GM12878 (cell line): ENCODE data around the gene WNT3A. TPM values are rescaled to one million over a fixed set of nuclear protein-coding genes. Genes with fewer than 3 reads are reported as not detected.

Experiments
- ATAC-seq: fragments of 200-7000 bp; cut with Tn5 transposase; 3 replicates; pipeline ENCODE4 v1.9.1; 2020; ENCODE audit warnings: mild to moderate bottlenecking, moderate library complexity
- BruUV-seq: library from RNA; stranded (reverse); fragments of 400-500 nt; replicated peaks from 2 replicates; lab custom pipeline; 2021; lab: Mats Ljungman, UMichigan
- CTCF ChIA-PET: fragments of 300-600 bp; sonication (Branson Sonifier 250); formaldehyde crosslinking; extraction: SDS; loops from one replicate; lab custom pipeline; 2021; ENCODE audit warnings: inconsistent platforms; lab: Yijun Ruan, JAX
- POLR2A ChIA-PET: fragments of 350-600 bp; formaldehyde crosslinking; extraction: SDS; loops from one replicate; lab custom pipeline; 2021; ENCODE audit warnings: inconsistent platforms; lab: Charles Lee
- RAD21 ChIA-PET: fragments of 300-600 bp; sonication (Branson Sonifier 250); formaldehyde crosslinking; loops from one replicate; lab custom pipeline; 2023; ENCODE audit warnings: antibody characterized with exemption; ENCODE audit not compliant: unreplicated experiment; lab: Charles Lee
- SMC1A ChIA-PET: fragments of 300-600 bp; sonication (Branson Sonifier 250); formaldehyde crosslinking; loops from one replicate; lab custom pipeline; 2023; ENCODE audit not compliant: unreplicated experiment, uncharacterized antibody; lab: Charles Lee
- DNase-seq: peaks from one replicate; pipeline ENCODE4 v3.0.0-alpha.2; 2011; ENCODE audit warnings: low read depth, low spot score
- FAIRE-seq: peaks from 3 replicates; lab custom pipeline; 2011; peaks lifted over from hg19 to GRCh38; lab: Jason Lieb, UNC
- H2AFZ ChIP-seq: 2 replicates; pipeline ENCODE4 v1.6.0; 2011; ENCODE audit warnings: low read depth, low read length, control low read depth; ENCODE audit not compliant: control insufficient read depth
- H3K27ac ChIP-seq: 2 replicates; pipeline ENCODE4 v1.5.1; 2011; ENCODE audit warnings: control low read depth; ENCODE audit not compliant: control insufficient read depth, insufficient read depth
- H3K27me3 ChIP-seq, 2 experiments: replicated peaks in 1 of 2; 2 replicates each; pipeline versions ENCODE4 v1.6.0 to v1.6.1; 2011; ENCODE audit warnings: low read length in 1 of 2; ENCODE audit not compliant: control insufficient read depth in 2 of 2, insufficient read depth in 2 of 2
- H3K36me3 ChIP-seq, 2 experiments: 2 replicates each; pipeline ENCODE4 v1.5.1; 2011; ENCODE audit warnings: low read length in 1 of 2; ENCODE audit not compliant: control insufficient read depth in 2 of 2, insufficient read depth in 2 of 2
- H3K4me1 ChIP-seq: 2 replicates; pipeline ENCODE4 v1.6.1; 2011; ENCODE audit warnings: mild to moderate bottlenecking, low read length, moderate library complexity, mixed read lengths; ENCODE audit not compliant: control insufficient read depth, insufficient read depth
- H3K4me2 ChIP-seq: 2 replicates; pipeline ENCODE4 v1.6.0; 2011; ENCODE audit warnings: control low read depth; ENCODE audit not compliant: control insufficient read depth, insufficient read depth
- H3K4me3 ChIP-seq: fragments of 200-600 bp; sonication (generic); 2 replicates; pipeline ENCODE4 v1.5.1; 2016
- H3K79me2 ChIP-seq: 2 replicates; pipeline ENCODE4 v1.6.0; 2011; ENCODE audit warnings: low read length; ENCODE audit not compliant: control insufficient read depth, insufficient read depth
- H3K9ac ChIP-seq: 2 replicates; pipeline ENCODE4 v1.8.0; 2011; ENCODE audit warnings: low read length, control low read depth, mixed read lengths; ENCODE audit not compliant: control insufficient read depth, insufficient read depth
- H3K9me3 ChIP-seq: replicated peaks from 3 replicates; pipeline ENCODE4 v1.5.1; 2011; ENCODE audit warnings: mild to moderate bottlenecking, low read length; ENCODE audit not compliant: control insufficient read depth, insufficient read depth
- H4K20me1 ChIP-seq: 2 replicates; pipeline ENCODE4 v1.6.0; 2011; ENCODE audit not compliant: control insufficient read depth, insufficient read depth
- ATF2 ChIP-seq: IDR thresholded peaks from 2 replicates; pipeline ENCODE4 v1.6.1; 2012; ENCODE audit warnings: low read length, inconsistent platforms
- E4F1 ChIP-seq: fragments of 450-650 bp; IDR thresholded peaks from 2 replicates; pipeline ENCODE4 v1.6.1; 2018; ENCODE audit warnings: borderline replicate concordance, mild to moderate bottlenecking; ENCODE audit not compliant: partially characterized antibody
- EP300 ChIP-seq, 2 experiments: fragments of 150-350 bp in 1 of 2; IDR thresholded peaks; 2 replicates each; pipeline ENCODE4 v1.6.1; 2011 to 2012; ENCODE audit warnings: low read depth in 2 of 2, low read length in 2 of 2, borderline replicate concordance in 1 of 2, improper control_type of control experiment in 1 of 2, inconsistent platforms in 1 of 2; ENCODE audit not compliant: control insufficient read depth in 1 of 2
- GATAD2B ChIP-seq: fragments of 450-650 bp; conservative IDR thresholded peaks from 2 replicates; pipeline ENCODE4 v1.6.1; 2017; ENCODE audit warnings: low read depth, mild to moderate bottlenecking, moderate library complexity
- MAX ChIP-seq: IDR thresholded peaks from 2 replicates; pipeline ENCODE4 v1.6.1; 2012; ENCODE audit warnings: low read depth, low read length, improper control_type of control experiment
- MEF2B ChIP-seq: fragments of 450-650 bp; IDR thresholded peaks from 2 replicates; pipeline ENCODE4 v1.6.1; 2018; ENCODE audit warnings: mild to moderate bottlenecking, moderate library complexity; ENCODE audit not compliant: partially characterized antibody, poor library complexity, severe bottlenecking
- MYB ChIP-seq: fragments of 150-350 bp; IDR thresholded peaks from 2 replicates; pipeline ENCODE4 v1.6.1; 2014; ENCODE audit warnings: mild to moderate bottlenecking, low read depth, low read length, borderline replicate concordance
- MYC ChIP-seq: IDR thresholded peaks from 2 replicates; pipeline ENCODE4 v1.6.1; 2011; ENCODE audit warnings: mild to moderate bottlenecking, low read length, moderate library complexity, inconsistent platforms; ENCODE audit not compliant: insufficient read depth, insufficient replicate concordance, insufficient read length, severe bottlenecking
- NFYB ChIP-seq: IDR thresholded peaks from 2 replicates; pipeline ENCODE4 v1.6.1; 2011; ENCODE audit warnings: low read depth, mild to moderate bottlenecking, low read length, improper control_type of control experiment, moderate library complexity; ENCODE audit not compliant: insufficient read depth
- NR2F1 ChIP-seq: fragments of 450-650 bp; conservative IDR thresholded peaks from 2 replicates; pipeline ENCODE4 v1.6.1; 2017; ENCODE audit warnings: mild to moderate bottlenecking
- NRF1 ChIP-seq: conservative IDR thresholded peaks from 2 replicates; pipeline ENCODE4 v1.6.1; 2011; ENCODE audit warnings: mild to moderate bottlenecking, low read depth, low read length, improper control_type of control experiment
- PAX8 ChIP-seq: fragments of 450-650 bp; IDR thresholded peaks from 2 replicates; pipeline ENCODE4 v1.6.1; 2017; ENCODE audit warnings: mild to moderate bottlenecking, moderate library complexity
- PKNOX1 ChIP-seq: fragments of 450-650 bp; IDR thresholded peaks from 2 replicates; pipeline ENCODE4 v1.6.1; 2016; ENCODE audit warnings: mild to moderate bottlenecking
- SMARCA5 ChIP-seq: fragments of 450-650 bp; IDR thresholded peaks from 2 replicates; pipeline ENCODE4 v1.6.1; 2017; ENCODE audit warnings: mild to moderate bottlenecking
- SREBF1 ChIP-seq: IDR thresholded peaks from 2 replicates; pipeline ENCODE4 v1.6.1; 2012; ENCODE audit warnings: mild to moderate bottlenecking, low read length
- SUZ12 ChIP-seq: fragments of 200-600 bp; sonication (generic); IDR thresholded peaks from one replicate; pipeline ENCODE4 v1.6.1; 2018; ENCODE audit warnings: antibody characterized with exemption, mild to moderate bottlenecking; ENCODE audit not compliant: unreplicated experiment
- TBL1XR1 ChIP-seq: IDR thresholded peaks from 2 replicates; pipeline ENCODE4 v1.6.1; 2012; ENCODE audit warnings: low read depth, low read length, improper control_type of control experiment
- TCF7 ChIP-seq: IDR thresholded peaks from 2 replicates; pipeline ENCODE4 v1.6.1; 2014; ENCODE audit warnings: antibody characterized with exemption, borderline replicate concordance
- ZBED1 ChIP-seq: IDR thresholded peaks from 2 replicates; pipeline ENCODE4 v1.6.1; 2016; ENCODE audit warnings: borderline replicate concordance
- ZNF217 ChIP-seq: fragments of 450-650 bp; IDR thresholded peaks from 2 replicates; pipeline ENCODE4 v1.6.1; 2017; ENCODE audit warnings: antibody characterized with exemption, mild to moderate bottlenecking
- WGBS: methylation state at CpG from one replicate; pipeline ENCODE4 v1.1.6; 2016; ENCODE audit warnings: low lambda C conversion rate; ENCODE audit not compliant: insufficient replicate concordance, insufficient coverage; ENCODE audit errors: missing lambda C conversion rate; 5-methylcytosine and 5-hydroxymethylcytosine counted together
- in situ Hi-C: fragments of 300-500 bp; cut with MboI; formaldehyde crosslinking; loops from 9 replicates; pipeline ENCODE4 v1.14.3; 2018; ENCODE audit warnings: mixed read lengths
- intact Hi-C: fragments of 100-400 bp; cut with micrococcal nuclease; formaldehyde crosslinking; loops from one replicate; pipeline ENCODE4 v1.14.2; 2022; ENCODE audit not compliant: unreplicated experiment
- polyA plus RNA-seq, 11 experiments: library from polyadenylated mRNA; depleted of rRNA in 4 of 11; unstranded in 6 of 11; stranded (reverse) in 5 of 11; fragments of >200 nt; fragmentation: Nextera tagmentation in 4 of 11; fragmentation: Illumina TruSeq in 1 of 11; extraction: Ambion mirVana in 4 of 11; extraction: Trizol in 1 of 11; gene quantifications; 1 replicate in 1 of 11; 2 replicates in 10 of 11; pipeline versions ENCODE4 v1.2.1 to v1.2.3, GENCODE V29; 2011 to 2016; ENCODE audit warnings: inconsistent platforms in 2 of 11, missing spikeins in 2 of 11, low read depth in 1 of 11
- total RNA-seq, 4 experiments: library from RNA; depleted of rRNA in 3 of 4; stranded (reverse); fragments of >200 nt in 3 of 4; fragmentation: Illumina TruSeq in 1 of 4; extraction: Trizol in 1 of 4; gene quantifications; 2 replicates each; pipeline versions ENCODE4 v1.2.1 to v1.2.3, GENCODE V29; 2013 to 2021

Gene WNT3A
- total and polyA plus RNA-seq, 10 of the 15 experiments (the other 5 are each of a cell fraction or from before 2014, with no cell fraction given), result 0.16 TPM; not detected in 9

GRCh38 chr1:228017356-228018124 is 10.7 kb downstream of the WNT3A start:
- ChIA-PET POLR2A (no interaction called here), CTCF (no interaction called here)
- FAIRE-seq, result no peak

More at GRCh38 chr1:228017356-228018124, 10.7 kb downstream of the WNT3A start:
- Histone ChIP-seq H4K20me1 (no peaks in the 10 kb centered on the region), H3K4me2 (no peak overlapping the region), H3K4me1 (no peaks in the 10 kb centered on the region), H2AFZ (no peak overlapping the region), H3K4me3 (no peak overlapping the region), H3K36me3 (no peaks in the 10 kb centered on the region), H3K27me3 (no peaks in the 10 kb centered on the region), H3K9ac (no peak overlapping the region), H3K27ac (no peak overlapping the region), H3K79me2 (no peaks in the 10 kb centered on the region), H3K9me3 (no peaks in the 10 kb centered on the region)
- SMC1A ChIA-PET, result no interaction called here
- ATAC-seq (no peak), DNase-seq (no peak)
- in situ Hi-C loops (no loop called here), intact Hi-C loops (no loop called here)
- 50% methylated on average over 15 of the region's 16 CpGs for WGBS
- TF ChIP-seq NFYB (no peak), ATF2 (no peak), SREBF1 (no peak), PAX8 (no peak), TBL1XR1 (no peak), EP300 (IDR thresholded peaks at IDR 0.05; ENCODE audit: borderline replicate concordance in 1 of 2, control insufficient read depth in 1 of 2, low read depth in 2 of 2, low read length in 2 of 2) (no peak), ZBED1 (no peak), MAX (no peak), NRF1 (no peak), MEF2B (no peak), NR2F1 (no peak), MYB (no peak), GATAD2B (no peak), TCF7 (no peak), ZNF217 (no peak), SMARCA5 (no peak), MYC (no peak), E4F1 (no peak), PKNOX1 (no peak), SUZ12 (no peak)
- RAD21 ChIA-PET, result no interaction called here
- no TSS peak for BruUV-seq
